HG02852 (cell line): Measurements from ENCODE around the gene GFRA1.

Experiments used
- ATAC-seq: cut with Tn5 transposase; IDR thresholded peaks from one replicate; pipeline ENCODE4 v1.9.1; 2021; ENCODE audit warnings: mild to moderate bottlenecking, moderate library complexity; ENCODE audit not compliant: unreplicated experiment

Gene GFRA1

GRCh38 chr10:116201670-116202430 is 71.2 kb downstream of the GFRA1 start:
- ATAC-seq, result no peak

GRCh38 chr10:116201011-116201410 is 72.0 kb downstream of the GFRA1 start:
- no peak for ATAC-seq

- ATAC-seq, result no peak
These were observed 74.3 kb downstream of the GFRA1 start for GRCh38 chr10:116198676-116199035.

- no peak for ATAC-seq
These were observed 74.9 kb downstream of the GFRA1 start for GRCh38 chr10:116197946-116198675.

GRCh38 chr10:116195583-116195982 is 77.4 kb downstream of the GFRA1 start:
- ATAC-seq, result no peak

- no peak for ATAC-seq
These were observed 78.0 kb downstream of the GFRA1 start for GRCh38 chr10:116195039-116195438.

- ATAC-seq, result no peak
These were observed 78.9 kb downstream of the GFRA1 start for GRCh38 chr10:116194061-116194460.

- ATAC-seq, result no peak
These were observed 82.1 kb downstream of the GFRA1 start for GRCh38 chr10:116190883-116191282.

GRCh38 chr10:116186273-116186672 is 86.7 kb downstream of the GFRA1 start:
- ATAC-seq, result no peak

- ATAC-seq, result no peak
These were observed 87.7 kb downstream of the GFRA1 start for GRCh38 chr10:116185199-116185867.

GRCh38 chr10:116184512-116184794 is 88.6 kb downstream of the GFRA1 start:
- no peak for ATAC-seq

- ATAC-seq, result no peak
These were observed 89.1 kb downstream of the GFRA1 start for GRCh38 chr10:116183733-116184511.

- ATAC-seq, result no peak
These were observed 90.6 kb downstream of the GFRA1 start for GRCh38 chr10:116182426-116182825.

- ATAC-seq, result no peak
These were observed 94.9 kb downstream of the GFRA1 start for GRCh38 chr10:116178086-116178605.

- no peak for ATAC-seq
These were observed 97.8 kb downstream of the GFRA1 start for GRCh38 chr10:116175231-116175630.

GRCh38 chr10:116171505-116171904 is 101.5 kb downstream of the GFRA1 start:
- ATAC-seq, result no peak

GRCh38 chr10:116170815-116171250 is 102.2 kb downstream of the GFRA1 start:
- no peak for ATAC-seq

- no peak for ATAC-seq
These were observed 103.1 kb downstream of the GFRA1 start for GRCh38 chr10:116169782-116170445.

GRCh38 chr10:116168745-116169144 is 104.3 kb downstream of the GFRA1 start:
- no peak for ATAC-seq

GRCh38 chr10:116168329-116168728 is 104.7 kb downstream of the GFRA1 start:
- ATAC-seq, result no peak
